Bronchial epithelial cell (primary cell): ENCODE results near the gene PRKCB. TPM values are rescaled to one million over a fixed set of nuclear protein-coding genes. Genes with fewer than 3 reads are reported as not detected.

ENCODE experiments used
- DNase-seq: peaks from one replicate; pipeline ENCODE4 v3.0.0-alpha.2; 2010; ENCODE audit warnings: low read depth
- FAIRE-seq: peaks from 2 replicates; lab custom pipeline; 2011; peaks lifted over from hg19 to GRCh38; lab: Jason Lieb, UNC
- H3K27me3 ChIP-seq: 2 replicates; pipeline ENCODE4 v1.5.1; 2011; ENCODE audit warnings: low read length; ENCODE audit not compliant: control insufficient read depth, insufficient read depth
- H3K36me3 ChIP-seq: 2 replicates; pipeline ENCODE4 v1.5.1; 2011; ENCODE audit warnings: low read length; ENCODE audit not compliant: control insufficient read depth, insufficient read depth
- H3K4me3 ChIP-seq: 2 replicates; pipeline ENCODE4 v1.5.1; 2011; ENCODE audit warnings: mild to moderate bottlenecking, low read depth, low read length, control low read depth
- CTCF ChIP-seq: IDR thresholded peaks from 2 replicates; pipeline ENCODE4 v1.5.1; 2011; ENCODE audit warnings: mild to moderate bottlenecking, moderate library complexity, low read length, control low read depth, inconsistent platforms; ENCODE audit not compliant: insufficient read depth, severe bottlenecking
- total RNA-seq: library from RNA; depleted of rRNA; stranded (reverse); fragments of >200 nt; gene quantifications from 2 replicates; pipeline ENCODE4 v1.2.1, GENCODE V29; 2014

The PRKCB gene
- total RNA-seq, 1 donor from 2014 or later = not detected

DNA sequence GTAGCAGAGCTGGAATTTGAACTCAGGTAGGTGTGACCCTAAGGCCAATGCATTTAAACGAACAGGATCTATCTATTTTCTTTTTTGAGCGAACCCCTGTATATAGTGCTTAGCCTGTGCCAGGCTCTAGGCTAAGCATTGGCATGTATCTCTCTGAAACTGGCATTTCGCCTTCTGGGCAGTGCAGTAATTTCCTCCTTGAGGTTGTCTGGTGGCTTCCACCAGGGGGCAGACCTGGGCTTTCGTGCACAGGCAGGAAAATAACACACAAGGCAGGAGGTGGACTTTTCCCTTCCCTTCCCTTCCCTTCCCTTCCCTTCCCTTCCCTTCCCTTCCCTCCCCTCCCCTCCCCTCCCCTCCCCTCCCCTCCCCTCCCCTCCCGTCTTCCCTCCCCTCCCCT, 34.4 kb upstream of the PRKCB start:
- peaks cover 1% of the 10 kb centered on the region for H3K27me3 ChIP-seq
- TF ChIP-seq CTCF = peak; percentile 86
- H3K36me3 ChIP-seq = no peaks in the 10 kb centered on the region
- no peak overlapping the region for H3K4me3 ChIP-seq
- FAIRE-seq (no peak), DNase-seq (peak; percentile 49)

DNA sequence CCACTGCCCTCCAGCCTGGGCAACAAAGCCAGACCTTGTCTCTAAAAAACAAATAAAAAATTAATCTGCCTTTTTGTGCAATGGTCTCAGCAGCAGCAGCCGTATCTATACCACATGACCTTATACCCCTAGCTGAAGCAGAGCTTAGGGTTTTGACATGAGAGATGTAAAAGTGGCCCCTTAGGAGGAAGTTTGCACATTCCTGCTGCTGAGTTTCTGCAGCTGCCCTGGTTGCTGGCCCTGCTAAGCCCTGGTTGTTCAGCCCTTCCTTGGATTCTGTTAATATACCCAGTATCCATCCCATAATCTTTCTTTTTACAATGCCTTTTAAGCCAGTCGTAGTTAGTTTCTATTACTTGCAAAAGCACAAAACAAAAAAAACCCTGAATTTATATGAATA, 33.0 kb upstream of the PRKCB start:
- no peak for FAIRE-seq

DNA sequence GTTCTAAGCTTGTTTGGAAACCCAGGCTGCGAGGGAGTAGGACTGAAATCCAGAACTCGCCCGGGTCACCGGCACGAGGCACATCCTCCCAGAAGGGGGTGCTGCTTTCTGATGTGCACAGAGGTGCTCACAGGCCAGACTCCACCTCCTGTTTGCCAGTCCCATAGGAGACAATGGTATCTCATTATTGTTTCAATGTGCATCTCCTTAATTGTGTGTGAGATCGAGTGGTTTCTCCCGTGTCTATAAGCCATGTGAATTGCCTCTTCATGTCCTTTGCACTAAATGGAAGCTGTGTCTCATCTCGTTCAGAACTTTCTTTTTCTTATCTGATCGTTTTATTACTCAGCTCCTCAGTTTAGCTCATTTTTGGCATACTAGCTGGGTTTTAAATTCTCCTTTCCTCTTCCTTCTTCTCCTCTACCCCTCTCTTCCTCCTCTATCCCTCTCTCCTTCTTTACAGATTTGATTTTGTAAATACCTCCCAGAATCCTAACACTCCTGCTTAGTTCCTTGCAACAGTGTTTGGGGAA, 32.1 kb upstream of the PRKCB start:
- no peak overlapping the region for H3K4me3 ChIP-seq
- peak; percentile 40 for DNase-seq

More for the DNA sequence above, 33.0 kb upstream of the PRKCB start:
- TF ChIP-seq CTCF = no peak
- Histone ChIP-seq H3K4me3 (no peak overlapping the region), H3K36me3 (no peaks in the 10 kb centered on the region), H3K27me3 (peaks cover 1% of the 10 kb centered on the region)
- DNase-seq = no peak

GRCh38 chr16:23807028-23807427, 28.8 kb upstream of the PRKCB start:
- DNase-seq = no peak
- no peak overlapping the region for H3K4me3 ChIP-seq
- no peak for FAIRE-seq
- TF ChIP-seq CTCF = no peak
- H3K27me3 ChIP-seq = peaks cover 1% of the 10 kb centered on the region
- no peaks in the 10 kb centered on the region for H3K36me3 ChIP-seq

More for the DNA sequence above, 32.1 kb upstream of the PRKCB start:
- no peak for FAIRE-seq
- Histone ChIP-seq H3K27me3 (peaks cover 1% of the 10 kb centered on the region), H3K36me3 (no peaks in the 10 kb centered on the region)
- TF ChIP-seq CTCF = peak; percentile 71

GRCh38 chr16:23821467-23821866, 14.3 kb upstream of the PRKCB start:
- H3K27me3 ChIP-seq = no peaks in the 10 kb centered on the region
- H3K36me3 ChIP-seq = no peaks in the 10 kb centered on the region
- H3K4me3 ChIP-seq = no peak overlapping the region
- DNase-seq (no peak), FAIRE-seq (no peak)
- TF ChIP-seq CTCF = no peak

GRCh38 chr16:23821875-23822688, 13.7 kb upstream of the PRKCB start:
- TF ChIP-seq CTCF = no peak
- Histone ChIP-seq H3K36me3 (no peaks in the 10 kb centered on the region), H3K4me3 (no peak overlapping the region), H3K27me3 (no peaks in the 10 kb centered on the region)
- DNase-seq (no peak), FAIRE-seq (no peak)
